MCF 10A (cell line): ENCODE data around the gene GPRC5C. TPM values are rescaled to one million over a fixed set of nuclear protein-coding genes. Genes with fewer than 3 reads are reported as not detected.

Source experiments
- BruUV-seq: library from RNA; stranded (reverse); fragments of 400-500 nt; replicated peaks from 2 replicates; lab custom pipeline; 2021; lab: Mats Ljungman, UMichigan
- CTCF ChIA-PET: fragments of 300-600 bp; sonication (Branson Sonifier 250); formaldehyde crosslinking; extraction: SDS; loops from one replicate; lab custom pipeline; 2021; ENCODE audit warnings: antibody characterized with exemption, inconsistent platforms; lab: Yijun Ruan, JAX
- POLR2A ChIA-PET: fragments of 300-600, 350-650 bp; sonication (Branson Sonifier 250); formaldehyde crosslinking; extraction: SDS; loops from one replicate; lab custom pipeline; 2020; ENCODE audit warnings: antibody characterized with exemption, inconsistent platforms; lab: Yijun Ruan, JAX
- DNase-seq: peaks from one replicate; pipeline ENCODE4 v3.0.0-alpha.2; 2018; ENCODE audit not compliant: unreplicated experiment
- H3K27ac Mint-ChIP-seq: one replicate; pipeline ENCODE4 v1.8.0; 2022; ENCODE audit warnings: mild to moderate bottlenecking, low read depth, mixed read lengths; ENCODE audit not compliant: unreplicated experiment
- H3K27me3 Mint-ChIP-seq: one replicate; pipeline ENCODE4 v1.8.0; 2022; ENCODE audit warnings: mixed read lengths; ENCODE audit not compliant: insufficient read depth, unreplicated experiment
- H3K36me3 Mint-ChIP-seq: one replicate; pipeline ENCODE4 v1.8.0; 2022; ENCODE audit warnings: mild to moderate bottlenecking, moderate library complexity, mixed read lengths; ENCODE audit not compliant: insufficient read depth, unreplicated experiment
- H3K4me1 Mint-ChIP-seq: one replicate; pipeline ENCODE4 v1.8.0; 2022; ENCODE audit warnings: mixed read lengths; ENCODE audit not compliant: insufficient read depth, unreplicated experiment
- H3K4me3 Mint-ChIP-seq: one replicate; pipeline ENCODE4 v1.8.0; 2022; ENCODE audit warnings: mild to moderate bottlenecking, moderate library complexity, mixed read lengths; ENCODE audit not compliant: unreplicated experiment
- H3K9me3 Mint-ChIP-seq: one replicate; pipeline ENCODE4 v1.8.0; 2022; ENCODE audit warnings: mixed read lengths; ENCODE audit not compliant: unreplicated experiment
- intact Hi-C: fragments of 100-400 bp; cut with micrococcal nuclease; formaldehyde crosslinking; loops from 2 replicates; pipeline ENCODE4 v1.14.1; 2022
- total RNA-seq: library from RNA; stranded (reverse); gene quantifications from 2 replicates; pipeline ENCODE4 v1.2.3, GENCODE V29; 2022
- TF ChIP-seq, protein P1 (sequence below): fragments of 200-600 bp; IDR thresholded peaks from one replicate; pipeline ENCODE4 v1.8.0; 2022; ENCODE audit warnings: antibody characterized with exemption, mild to moderate bottlenecking; ENCODE audit not compliant: unreplicated experiment

GPRC5C gene
- total RNA-seq, 1 experiment from 2014 or later, result 17.7 TPM

DNA sequence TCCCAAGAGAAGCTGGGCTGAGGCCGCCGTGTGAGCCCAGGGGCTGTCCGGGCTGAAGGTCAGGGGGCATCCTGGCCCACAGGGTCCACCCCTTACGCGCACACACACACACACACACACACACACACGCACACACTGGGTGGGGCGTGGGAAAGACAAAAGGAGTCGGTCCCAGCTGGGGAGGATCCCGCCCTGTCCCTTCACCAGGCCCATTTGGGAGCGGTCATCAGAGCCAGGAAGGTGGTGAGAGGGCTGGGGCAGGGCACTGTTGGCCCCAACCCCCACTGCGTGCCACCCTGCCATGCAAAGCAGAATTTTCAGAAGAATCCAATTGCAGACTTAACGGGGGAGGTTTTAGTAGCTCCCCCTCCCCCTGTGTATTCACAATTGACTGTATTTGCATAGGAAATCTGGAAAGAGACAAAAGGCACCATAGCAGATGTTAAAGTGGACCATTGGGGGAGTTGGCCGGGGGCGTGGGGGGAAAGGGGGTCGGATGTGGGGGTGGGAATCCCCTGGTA, 23.2 kb downstream of the GPRC5C start:
- no peak for DNase-seq
- H3K9me3 Mint-ChIP-seq, result no peaks in the 10 kb centered on the region
- ChIA-PET POLR2A (interaction anchor here (1.5 to 6.8 kb wide), 5 partner anchors 11 to 149 kb away, joined by 3 to 46 read pairs (median 16); partner anchors contain the start of gene GPRC5C), CTCF (interaction anchor here (0.6 to 9.3 kb wide), 9 partner anchors 38 to 1025 kb away, joined by 3 to 283 read pairs (median 4); partner anchors contain the start of gene GPR142)
- peaks cover 7% of the 10 kb centered on the region for H3K4me1 Mint-ChIP-seq
- H3K27ac Mint-ChIP-seq, result no peak overlapping the region
- BruUV-seq, result no TSS peak
- TF ChIP-seq, protein P1, sequence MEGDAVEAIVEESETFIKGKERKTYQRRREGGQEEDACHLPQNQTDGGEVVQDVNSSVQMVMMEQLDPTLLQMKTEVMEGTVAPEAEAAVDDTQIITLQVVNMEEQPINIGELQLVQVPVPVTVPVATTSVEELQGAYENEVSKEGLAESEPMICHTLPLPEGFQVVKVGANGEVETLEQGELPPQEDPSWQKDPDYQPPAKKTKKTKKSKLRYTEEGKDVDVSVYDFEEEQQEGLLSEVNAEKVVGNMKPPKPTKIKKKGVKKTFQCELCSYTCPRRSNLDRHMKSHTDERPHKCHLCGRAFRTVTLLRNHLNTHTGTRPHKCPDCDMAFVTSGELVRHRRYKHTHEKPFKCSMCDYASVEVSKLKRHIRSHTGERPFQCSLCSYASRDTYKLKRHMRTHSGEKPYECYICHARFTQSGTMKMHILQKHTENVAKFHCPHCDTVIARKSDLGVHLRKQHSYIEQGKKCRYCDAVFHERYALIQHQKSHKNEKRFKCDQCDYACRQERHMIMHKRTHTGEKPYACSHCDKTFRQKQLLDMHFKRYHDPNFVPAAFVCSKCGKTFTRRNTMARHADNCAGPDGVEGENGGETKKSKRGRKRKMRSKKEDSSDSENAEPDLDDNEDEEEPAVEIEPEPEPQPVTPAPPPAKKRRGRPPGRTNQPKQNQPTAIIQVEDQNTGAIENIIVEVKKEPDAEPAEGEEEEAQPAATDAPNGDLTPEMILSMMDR, result no peak
- no peaks in the 10 kb centered on the region for H3K27me3 Mint-ChIP-seq
- H3K36me3 Mint-ChIP-seq, result peaks cover 5% of the 10 kb centered on the region
- H3K4me3 Mint-ChIP-seq, result no peak overlapping the region
- intact Hi-C loops, result no loop called here

- intact Hi-C loops, result loop anchor here (2.0 kb wide), 2 partner anchors 47 to 147 kb away; no protein-coding TSS in a partner anchor
- no peak overlapping the region for H3K27ac Mint-ChIP-seq
- DNase-seq, result no peak
- H3K4me3 Mint-ChIP-seq, result no peak overlapping the region
- H3K4me1 Mint-ChIP-seq, result peaks cover 7% of the 10 kb centered on the region
- BruUV-seq, result no TSS peak
- H3K27me3 Mint-ChIP-seq, result no peaks in the 10 kb centered on the region
- POLR2A ChIA-PET, result interaction anchor here (2.4 to 6.8 kb wide), 2 partner anchors 25 to 75 kb away, joined by 16 to 46 read pairs; partner anchors contain the start of gene GPRC5C
- H3K36me3 Mint-ChIP-seq, result no peaks in the 10 kb centered on the region
- no peaks in the 10 kb centered on the region for H3K9me3 Mint-ChIP-seq
- CTCF ChIA-PET, result interaction anchor here (0.7 to 9.3 kb wide), 11 partner anchors 10 to 155 kb away, joined by 3 to 283 read pairs (median 4); partner anchors contain the start of gene GPR142
- TF ChIP-seq, protein P1, result no peak
These were observed 23.9 kb downstream of the GPRC5C start for GRCh38 chr17:74455821-74456220.

DNA sequence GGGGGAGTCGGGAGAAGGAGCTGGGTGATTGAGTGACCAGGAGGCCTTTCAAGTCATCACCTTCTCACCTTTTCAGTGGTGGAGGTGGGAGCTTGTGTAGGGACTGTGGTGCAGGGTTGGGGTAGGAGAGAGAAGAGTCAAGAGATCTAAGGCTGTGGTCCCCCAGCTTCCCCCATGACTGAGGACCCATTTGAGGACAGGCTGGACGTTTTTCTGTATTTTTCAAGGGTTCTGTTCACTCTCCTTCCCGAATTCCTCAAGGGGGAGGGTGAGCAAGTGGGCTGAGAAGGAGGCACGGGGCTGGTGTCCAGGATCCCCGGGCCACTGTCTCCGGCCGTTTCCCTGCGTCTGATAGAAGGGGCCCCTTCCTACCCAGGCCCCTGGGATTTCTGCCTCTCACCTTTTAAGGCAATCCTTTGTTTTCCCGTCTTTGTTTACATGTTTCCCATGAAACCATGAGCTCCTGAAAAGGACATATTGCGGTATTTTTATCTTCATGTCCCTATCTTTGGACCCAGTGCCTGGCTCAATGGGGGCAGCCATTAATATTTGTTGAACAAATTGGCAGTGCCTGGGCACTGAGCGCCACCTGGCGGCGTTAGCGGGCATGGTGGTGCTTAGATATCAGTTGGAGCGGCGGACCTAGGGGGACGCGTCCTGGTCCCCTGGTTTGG, 25.4 kb downstream of the GPRC5C start:
- intact Hi-C loops, result loop anchor here (1.0 to 2.0 kb wide), 5 partner anchors 36 to 146 kb away; no protein-coding TSS in a partner anchor
- H3K4me3 Mint-ChIP-seq, result no peak overlapping the region
- TF ChIP-seq, protein P1, result peak; percentile 92
- ChIA-PET CTCF (interaction anchor here (0.5 to 9.3 kb wide), 45 partner anchors 12 to 1832 kb away, joined by 3 to 283 read pairs (median 5); partner anchors contain the start of genes BTBD17 and GPR142), POLR2A (interaction anchor here (1.0 to 6.8 kb wide), 3 partner anchors 9 to 154 kb away, joined by 3 to 46 read pairs (median 4); no protein-coding TSS in a partner anchor)
- no peak overlapping the region for H3K27ac Mint-ChIP-seq
- no peaks in the 10 kb centered on the region for H3K9me3 Mint-ChIP-seq
- BruUV-seq, result no TSS peak
- H3K36me3 Mint-ChIP-seq, result no peaks in the 10 kb centered on the region
- H3K4me1 Mint-ChIP-seq, result peaks cover 7% of the 10 kb centered on the region
- DNase-seq, result peak; percentile 69
- H3K27me3 Mint-ChIP-seq, result no peaks in the 10 kb centered on the region

- H3K4me1 Mint-ChIP-seq, result peaks cover 3% of the 10 kb centered on the region
- no peaks in the 10 kb centered on the region for H3K27me3 Mint-ChIP-seq
- DNase-seq, result no peak
- intact Hi-C loops, result loop anchor here (1.0 to 2.0 kb wide), 5 partner anchors 36 to 145 kb away; no protein-coding TSS in a partner anchor
- no peaks in the 10 kb centered on the region for H3K36me3 Mint-ChIP-seq
- CTCF ChIA-PET, result interaction anchor here (0.6 to 9.3 kb wide), 36 partner anchors 12 to 1831 kb away, joined by 3 to 283 read pairs (median 5); partner anchors contain the start of genes BTBD17 and GPR142
- TF ChIP-seq, protein P1, result no peak
- no peak overlapping the region for H3K27ac Mint-ChIP-seq
- no TSS peak for BruUV-seq
- POLR2A ChIA-PET, result interaction anchor here (1.0 to 6.8 kb wide), 2 partner anchors 77 to 153 kb away, joined by 3 to 46 read pairs; no protein-coding TSS in a partner anchor
- no peaks in the 10 kb centered on the region for H3K9me3 Mint-ChIP-seq
- H3K4me3 Mint-ChIP-seq, result no peak overlapping the region
These were observed 25.9 kb downstream of the GPRC5C start for GRCh38 chr17:74457820-74458166.
